HG03432 (cell line): ENCODE measurements around the gene ARHGEF38.
"Not testable (repeated sequence)": the region's sequence is repeated elsewhere in the genome, so short reads cannot be mapped to it uniquely, and the experiment has no call there.

Experiments used
- ATAC-seq: cut with Tn5 transposase; IDR thresholded peaks from one replicate; pipeline ENCODE4 v1.9.1; 2021; ENCODE audit warnings: mild to moderate bottlenecking, moderate library complexity; ENCODE audit not compliant: unreplicated experiment

ARHGEF38 gene

GRCh38 chr4:105605493-105605892 lies 53.1 kb downstream of the ARHGEF38 start:
- ATAC-seq: no peak

- no peak for ATAC-seq
Measured at GRCh38 chr4:105607876-105608275, 55.5 kb downstream of the ARHGEF38 start.

- not testable (repeated sequence) for ATAC-seq
Measured at GRCh38 chr4:105609819-105610218, 57.4 kb downstream of the ARHGEF38 start.

- ATAC-seq: no peak
Measured at GRCh38 chr4:105613306-105613705, 60.9 kb downstream of the ARHGEF38 start.

GRCh38 chr4:105619188-105619931 lies 66.9 kb downstream of the ARHGEF38 start:
- no peak for ATAC-seq

- peak; percentile 62 for ATAC-seq
Measured at GRCh38 chr4:105620640-105621323, 68.4 kb downstream of the ARHGEF38 start.

- ATAC-seq: no peak
Measured at GRCh38 chr4:105622269-105622668, 69.8 kb downstream of the ARHGEF38 start.

- no peak for ATAC-seq
Measured at GRCh38 chr4:105623099-105623498, 70.7 kb downstream of the ARHGEF38 start.

GRCh38 chr4:105624530-105624929 lies 72.1 kb downstream of the ARHGEF38 start:
- peak; percentile 64 for ATAC-seq

- ATAC-seq: no peak
Measured at GRCh38 chr4:105625214-105625613, 72.8 kb downstream of the ARHGEF38 start.

GRCh38 chr4:105626846-105627245 lies 74.4 kb downstream of the ARHGEF38 start:
- ATAC-seq: no peak

- no peak for ATAC-seq
Measured at GRCh38 chr4:105627620-105628019, 75.2 kb downstream of the ARHGEF38 start.

- no peak for ATAC-seq
Measured at GRCh38 chr4:105630670-105631655, 78.5 kb downstream of the ARHGEF38 start.

GRCh38 chr4:105631818-105632400 lies 79.5 kb downstream of the ARHGEF38 start:
- no peak for ATAC-seq

GRCh38 chr4:105632599-105632998 lies 80.2 kb downstream of the ARHGEF38 start:
- no peak for ATAC-seq

GRCh38 chr4:105633241-105633640 lies 80.8 kb downstream of the ARHGEF38 start:
- no peak for ATAC-seq

GRCh38 chr4:105634402-105635080 lies 82.1 kb downstream of the ARHGEF38 start:
- peak; percentile 47 for ATAC-seq

GRCh38 chr4:105637408-105638176 lies 85.2 kb downstream of the ARHGEF38 start:
- ATAC-seq: peak; percentile 80

- no peak for ATAC-seq
Measured at GRCh38 chr4:105641845-105642244, 89.4 kb downstream of the ARHGEF38 start.
